SK-N-SH (cell line): ENCODE data around the gene TRIM44. TPM values are rescaled to one million over a fixed set of nuclear protein-coding genes. Genes with fewer than 3 reads are reported as not detected.
A peak's percentile ranks its signal among the peaks of the same experiment; 100 is the strongest.

Experiments used
- CTCF ChIA-PET: fragments of 300-600, 350-600 bp; formaldehyde crosslinking; extraction: SDS; loops from one replicate; lab custom pipeline; 2021; lab: Yijun Ruan, JAX
- POLR2A ChIA-PET: fragments of 350-600 bp; sonication (Branson Sonifier 250); formaldehyde crosslinking; extraction: SDS; loops from one replicate; lab custom pipeline; 2020; ENCODE audit warnings: antibody characterized with exemption, inconsistent platforms; lab: Yijun Ruan, JAX
- DNase-seq: peaks from one replicate; pipeline ENCODE4 v3.0.0; 2012
- H2AFZ ChIP-seq: fragments of 200-600 bp; sonication (generic); 2 replicates; pipeline ENCODE4 v1.8.1; 2016; ENCODE audit warnings: antibody characterized with exemption, mild to moderate bottlenecking, low read depth
- H3F3A ChIP-seq: fragments of 200-600 bp; sonication (generic); replicated peaks from 2 replicates; pipeline ENCODE3; 2016; ENCODE audit warnings: antibody characterized with exemption, mild to moderate bottlenecking; ENCODE audit not compliant: insufficient read depth
- H3K27ac ChIP-seq, 2 experiments: fragments of 200-500 bp in 1 of 2; fragments of 200-600 bp in 1 of 2; sonication (Bioruptor generic) in 1 of 2; sonication (generic), shearing (Covaris generic) in 1 of 2; 2 replicates each; pipeline versions ENCODE4 v1.5.1 to v1.6.1; 2014 to 2016; ENCODE audit warnings: low read depth in 2 of 2, inconsistent platforms in 1 of 2, low read length in 1 of 2, mild to moderate bottlenecking in 1 of 2, mixed read lengths in 1 of 2
- H3K27me3 ChIP-seq: fragments of 200-600 bp; sonication (generic), shearing (Covaris generic); 2 replicates; pipeline ENCODE4 v1.6.1; 2016; ENCODE audit warnings: mixed run types; ENCODE audit not compliant: insufficient read depth
- H3K36me3 ChIP-seq, 2 experiments: fragments of 200-500 bp in 1 of 2; fragments of 200-600 bp in 1 of 2; sonication (Bioruptor generic) in 1 of 2; sonication (generic) in 1 of 2; replicated peaks in 1 of 2; 2 replicates each; pipeline versions ENCODE3 to v1.5.1; 2014 to 2016; ENCODE audit warnings: low read length in 1 of 2, mild to moderate bottlenecking in 1 of 2; ENCODE audit not compliant: insufficient read depth in 2 of 2, control insufficient read depth in 1 of 2
- H3K4me1 ChIP-seq, 2 experiments: fragments of 200-500 bp in 1 of 2; fragments of 200-600 bp in 1 of 2; sonication (Bioruptor generic) in 1 of 2; sonication (generic), shearing (Covaris generic) in 1 of 2; 2 replicates each; pipeline versions ENCODE4 v1.5.1 to v1.6.1; 2014 to 2016; ENCODE audit warnings: low read depth in 1 of 2, low read length in 1 of 2, mixed run types in 1 of 2; ENCODE audit not compliant: insufficient read depth in 2 of 2, control insufficient read depth in 1 of 2
- H3K4me2 ChIP-seq: fragments of 200-600 bp; sonication (generic), shearing (Covaris generic); 2 replicates; pipeline ENCODE4 v1.6.1; 2017; ENCODE audit warnings: mixed run types
- H3K4me3 ChIP-seq, 2 experiments: fragments of 200-500 bp in 1 of 2; fragments of 200-600 bp in 1 of 2; sonication (Bioruptor generic) in 1 of 2; sonication (generic), shearing (Covaris generic) in 1 of 2; 2 replicates each; pipeline versions ENCODE4 v1.5.1 to v1.8.1; 2014 to 2016; ENCODE audit warnings: low read depth in 2 of 2, inconsistent platforms in 1 of 2, low read length in 1 of 2, mild to moderate bottlenecking in 1 of 2, mixed read lengths in 1 of 2, moderate library complexity in 1 of 2
- H3K79me2 ChIP-seq: fragments of 200-600 bp; sonication (generic); 2 replicates; pipeline ENCODE4 v1.8.1; 2017; ENCODE audit warnings: mild to moderate bottlenecking; ENCODE audit not compliant: insufficient read depth
- H3K9ac ChIP-seq: fragments of 200-600 bp; sonication (generic); 2 replicates; pipeline ENCODE4 v1.6.1; 2017; ENCODE audit warnings: mixed run types
- H3K9me2 ChIP-seq: fragments of 200-600 bp; sonication (generic); 2 replicates; pipeline ENCODE4 v1.6.1; 2017; ENCODE audit warnings: mixed run types
- H3K9me3 ChIP-seq: fragments of 200-600 bp; sonication (generic); 2 replicates; pipeline ENCODE4 v1.6.1; 2017; ENCODE audit warnings: mixed run types, mild to moderate bottlenecking, moderate library complexity
- H4K20me1 ChIP-seq: fragments of 200-600 bp; sonication (generic); 2 replicates; pipeline ENCODE4 v1.6.1; 2017; ENCODE audit warnings: mild to moderate bottlenecking, mixed run types; ENCODE audit not compliant: insufficient read depth
- EZH2phosphoT487 ChIP-seq: fragments of 200-600 bp; sonication (generic); IDR thresholded peaks from 2 replicates; pipeline ENCODE4 v1.6.1; 2017; ENCODE audit warnings: low read depth, mixed run types, mild to moderate bottlenecking, antibody characterized with exemption, moderate library complexity, borderline replicate concordance
- FOSL2 ChIP-seq: IDR thresholded peaks from 2 replicates; pipeline ENCODE4 v1.4.0; 2012; ENCODE audit warnings: low read depth, mild to moderate bottlenecking, moderate library complexity, borderline replicate concordance
- MEF2A ChIP-seq: IDR thresholded peaks from 2 replicates; pipeline ENCODE4 v1.4.0; 2012; ENCODE audit warnings: low read depth, borderline replicate concordance
- NFIC ChIP-seq: IDR thresholded peaks from 2 replicates; pipeline ENCODE4 v1.4.0; 2012; ENCODE audit warnings: borderline replicate concordance
- RAD21 ChIP-seq: IDR thresholded peaks from 2 replicates; pipeline ENCODE4 v1.6.1; 2012; ENCODE audit warnings: mild to moderate bottlenecking, low read length
- RFX5 ChIP-seq: IDR thresholded peaks from 2 replicates; pipeline ENCODE4 v1.6.1; 2012; ENCODE audit warnings: mild to moderate bottlenecking, improper control_type of control experiment, low read length
- RXRA ChIP-seq: IDR thresholded peaks from 2 replicates; pipeline ENCODE4 v1.4.0; 2012; ENCODE audit warnings: low read depth, mild to moderate bottlenecking, borderline replicate concordance
- SIN3A ChIP-seq: IDR thresholded peaks from 2 replicates; pipeline ENCODE4 v1.6.1; 2012; ENCODE audit warnings: low read depth, mild to moderate bottlenecking, low read length, moderate library complexity, borderline replicate concordance
- SMC3 ChIP-seq: IDR thresholded peaks from 2 replicates; pipeline ENCODE4 v1.6.1; 2012; ENCODE audit warnings: low read depth, low read length, improper control_type of control experiment
- TCF12 ChIP-seq: IDR thresholded peaks from 2 replicates; pipeline ENCODE4 v1.4.0; 2012
- TEAD4 ChIP-seq: IDR thresholded peaks from 2 replicates; pipeline ENCODE4 v1.4.0; 2012; ENCODE audit warnings: mild to moderate bottlenecking, borderline replicate concordance; ENCODE audit not compliant: insufficient read depth
- WGBS: methylation state at CpG from one replicate; pipeline ENCODE4 v1.1.6; 2017; ENCODE audit warnings: low lambda C conversion rate; 5-methylcytosine and 5-hydroxymethylcytosine counted together
- polyA plus RNA-seq, 3 experiments: library from polyadenylated mRNA; depleted of rRNA; stranded (reverse); fragments of >200 nt; gene quantifications; 2 replicates each; pipeline ENCODE4 v1.2.3, GENCODE V29; 2012
- TF ChIP-seq, protein P1 (sequence below): IDR thresholded peaks from 2 replicates; pipeline ENCODE4 v1.4.0; 2012; ENCODE audit warnings: low read depth, borderline replicate concordance
- TF ChIP-seq, protein P2 (sequence below): IDR thresholded peaks from 2 replicates; pipeline ENCODE4 v1.4.0; 2012; ENCODE audit warnings: low read depth, borderline replicate concordance
- TF ChIP-seq, protein P3 (sequence below): fragments of 150-350 bp; IDR thresholded peaks from 2 replicates; pipeline ENCODE4 v1.6.1; 2017; ENCODE audit warnings: antibody characterized with exemption, low read length, low read depth, borderline replicate concordance
- TF ChIP-seq, protein P4 (sequence below): fragments of 200-600 bp; sonication (generic); IDR thresholded peaks from 2 replicates; pipeline ENCODE4 v1.6.1; 2017; ENCODE audit warnings: antibody characterized with exemption, mild to moderate bottlenecking, moderate library complexity
- TF ChIP-seq, protein P5 (sequence below): IDR thresholded peaks from 2 replicates; pipeline ENCODE4 v1.4.0; 2012; ENCODE audit warnings: low read depth

TRIM44 gene
- polyA plus RNA-seq, 1 of the 3 experiments (the other 2 are of a cell fraction), result 34.1 TPM

DNA sequence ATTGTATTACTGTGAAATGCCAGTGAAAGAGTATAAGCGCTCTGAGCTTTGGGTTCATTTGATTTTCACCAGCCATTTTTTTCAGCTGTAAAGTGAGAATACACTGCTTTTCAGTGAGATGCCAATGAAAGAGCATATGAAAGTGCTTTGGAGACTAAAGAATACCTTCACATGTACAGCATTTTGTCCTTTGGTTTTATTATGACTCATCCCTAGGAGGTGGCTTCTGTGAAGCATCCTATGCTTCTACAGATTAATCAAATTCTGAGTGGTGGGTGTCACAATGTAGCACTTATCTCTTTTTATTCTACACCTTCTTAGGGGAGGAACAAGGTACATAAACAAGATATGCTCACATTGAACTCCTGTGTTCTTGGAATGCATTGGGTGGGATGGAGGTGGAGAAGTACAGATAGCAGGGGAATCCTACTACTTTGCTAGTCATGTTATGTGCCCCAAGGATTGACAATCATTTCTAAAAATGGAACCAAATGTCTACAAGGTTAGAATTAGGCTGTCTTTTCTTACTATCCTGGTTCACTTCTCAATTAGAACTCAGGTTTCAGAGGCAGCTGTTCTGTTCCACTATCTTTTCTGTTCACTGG lies 18.7 kb downstream of the TRIM44 start (continued):
- TF ChIP-seq SIN3A, result no peak
- no peak for TF ChIP-seq RXRA

DNA sequence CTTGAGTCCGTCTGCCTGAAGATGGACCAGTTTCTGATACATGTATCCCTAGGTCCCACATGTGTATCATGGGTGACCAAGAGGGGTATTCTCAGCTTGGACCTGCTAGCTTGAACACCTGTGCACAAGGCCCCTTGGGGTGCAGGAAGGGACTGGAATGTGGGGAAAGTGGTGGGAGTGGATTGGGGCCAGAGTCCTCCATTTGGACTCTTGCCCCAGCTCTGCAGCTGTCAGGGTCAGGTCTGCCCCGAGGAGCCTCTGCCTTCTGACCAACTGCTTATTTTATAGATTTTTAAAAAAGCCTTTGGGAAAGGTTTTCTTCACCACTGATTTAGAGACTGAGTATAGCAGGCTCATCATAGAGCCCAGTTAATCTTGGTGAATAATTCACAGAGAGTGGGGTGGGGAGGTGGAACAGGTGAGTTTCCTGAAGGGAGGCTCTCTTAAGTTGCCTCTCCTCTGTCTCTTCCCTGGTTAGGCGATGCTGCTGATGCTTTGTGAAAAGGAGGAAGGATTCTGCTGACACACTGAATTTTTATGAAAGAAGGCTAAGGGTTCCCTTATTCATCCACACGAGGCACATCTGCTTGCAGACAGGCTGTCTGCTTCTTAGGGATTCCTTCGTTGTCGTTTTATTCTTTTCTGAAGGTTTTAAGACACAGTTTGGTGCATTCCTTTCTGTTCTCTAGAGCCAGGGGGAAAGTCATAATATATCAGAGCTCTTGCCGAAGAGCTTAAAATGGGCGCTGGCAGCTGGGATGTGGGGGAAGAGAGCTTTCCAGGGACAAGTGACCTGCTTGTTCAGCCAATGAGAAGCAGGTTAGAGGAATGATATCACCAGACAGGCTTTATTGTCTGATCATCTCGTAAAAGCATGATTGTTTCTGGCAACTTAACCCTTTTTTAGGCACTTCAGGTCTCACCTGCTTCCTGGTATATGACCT lies 19.9 kb downstream of the TRIM44 start:
- H3F3A ChIP-seq, result no peaks in the 10 kb centered on the region
- CTCF ChIA-PET, result interaction anchor here (1.0 kb wide), 1 partner anchor 140 kb away, joined by 3 read pairs; no protein-coding TSS in a partner anchor
- no peak overlapping the region for H2AFZ ChIP-seq
- H3K9me2 ChIP-seq, result no peaks in the 10 kb centered on the region
- DNase-seq, result peak; percentile 49
- no peak overlapping the region; the same call in 1 of the 2 replicates for H3K4me2 ChIP-seq
- POLR2A ChIA-PET, result no interaction called here
- no peak overlapping the region for H3K9ac ChIP-seq
- H3K4me1 ChIP-seq, result peaks cover 12 to 21% of the 10 kb centered on the region in 2 experiments; a peak in 3 of 4 replicates
- WGBS, result 61% methylated on average over 9 of the region's 9 CpGs
- peaks cover 28% of the 10 kb centered on the region for H4K20me1 ChIP-seq
- no peaks in the 10 kb centered on the region for H3K27me3 ChIP-seq
- no peak overlapping the region for H3K4me3 ChIP-seq
- H3K27ac ChIP-seq, result peak overlapping the region in 1 of 2 experiments; percentile 75; a peak in 2 of 4 replicates
- H3K9me3 ChIP-seq, result no peaks in the 10 kb centered on the region
- peaks cover 79% of the 10 kb centered on the region for H3K79me2 ChIP-seq
- peaks cover 10 to 21% of the 10 kb centered on the region in 2 experiments for H3K36me3 ChIP-seq
- TF ChIP-seq RFX5, result peak; percentile 53; the same call in 1 of the 2 replicates
- no peak for TF ChIP-seq TCF12

DNA sequence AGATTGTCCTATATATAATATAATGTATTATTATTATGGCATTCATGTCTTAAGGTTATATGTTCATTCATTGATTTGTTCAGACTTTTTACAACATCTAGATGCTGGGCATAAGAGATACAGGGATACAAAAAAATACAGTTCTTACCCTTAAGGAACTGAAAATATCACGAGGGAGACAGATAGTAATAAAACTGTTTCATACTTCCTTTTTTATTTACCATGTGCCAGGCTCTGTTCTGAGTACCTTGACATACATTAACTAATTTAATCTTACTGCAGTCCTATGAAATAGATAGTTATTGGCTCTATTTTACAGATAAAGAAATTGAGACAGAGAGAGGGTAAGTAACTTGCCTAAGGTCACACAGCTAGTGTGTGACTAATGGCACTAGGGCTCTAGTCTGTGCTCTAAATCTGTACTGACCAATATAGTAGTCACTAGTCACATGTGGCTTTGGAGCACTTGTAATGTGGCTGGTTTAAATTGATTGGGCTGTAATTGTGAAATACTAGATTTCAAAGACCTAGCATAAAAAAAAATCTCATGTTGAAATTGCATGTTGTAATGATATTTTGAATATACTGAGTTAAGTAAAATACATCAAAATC lies 21.3 kb downstream of the TRIM44 start:
- H2AFZ ChIP-seq, result no peak overlapping the region
- H3K4me2 ChIP-seq, result no peak overlapping the region
- H4K20me1 ChIP-seq, result peaks cover 24% of the 10 kb centered on the region
- no peaks in the 10 kb centered on the region for H3K9me2 ChIP-seq
- no peak overlapping the region for H3K9ac ChIP-seq
- no peaks in the 10 kb centered on the region for H3K9me3 ChIP-seq
- H3F3A ChIP-seq, result no peaks in the 10 kb centered on the region
- H3K27me3 ChIP-seq, result no peaks in the 10 kb centered on the region
- CTCF ChIA-PET, result interaction anchor here (1.0 to 1.6 kb wide), 2 partner anchors 138 kb away, joined by 3 to 5 read pairs; no protein-coding TSS in a partner anchor
- peaks cover 74% of the 10 kb centered on the region for H3K79me2 ChIP-seq
- peaks cover 18 to 25% of the 10 kb centered on the region in 2 experiments for H3K36me3 ChIP-seq
- DNase-seq, result no peak
- H3K27ac ChIP-seq, result no peak overlapping the region
- POLR2A ChIA-PET, result no interaction called here
- no peak overlapping the region for H3K4me3 ChIP-seq
- whole genome bisulfite sequencing, result 93% methylated on average over 1 of the region's 1 CpG
- peaks cover 12 to 25% of the 10 kb centered on the region in 2 experiments; a peak in 3 of 4 replicates for H3K4me1 ChIP-seq
- TF ChIP-seq RAD21, result no peak
- no peak for TF ChIP-seq SMC3
- TF ChIP-seq, protein P1, sequence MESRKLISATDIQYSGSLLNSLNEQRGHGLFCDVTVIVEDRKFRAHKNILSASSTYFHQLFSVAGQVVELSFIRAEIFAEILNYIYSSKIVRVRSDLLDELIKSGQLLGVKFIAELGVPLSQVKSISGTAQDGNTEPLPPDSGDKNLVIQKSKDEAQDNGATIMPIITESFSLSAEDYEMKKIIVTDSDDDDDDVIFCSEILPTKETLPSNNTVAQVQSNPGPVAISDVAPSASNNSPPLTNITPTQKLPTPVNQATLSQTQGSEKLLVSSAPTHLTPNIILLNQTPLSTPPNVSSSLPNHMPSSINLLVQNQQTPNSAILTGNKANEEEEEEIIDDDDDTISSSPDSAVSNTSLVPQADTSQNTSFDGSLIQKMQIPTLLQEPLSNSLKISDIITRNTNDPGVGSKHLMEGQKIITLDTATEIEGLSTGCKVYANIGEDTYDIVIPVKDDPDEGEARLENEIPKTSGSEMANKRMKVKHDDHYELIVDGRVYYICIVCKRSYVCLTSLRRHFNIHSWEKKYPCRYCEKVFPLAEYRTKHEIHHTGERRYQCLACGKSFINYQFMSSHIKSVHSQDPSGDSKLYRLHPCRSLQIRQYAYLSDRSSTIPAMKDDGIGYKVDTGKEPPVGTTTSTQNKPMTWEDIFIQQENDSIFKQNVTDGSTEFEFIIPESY, result no peak
- no peak for TF ChIP-seq NFIC
- no peak for TF ChIP-seq FOSL2
- TF ChIP-seq, protein P2, sequence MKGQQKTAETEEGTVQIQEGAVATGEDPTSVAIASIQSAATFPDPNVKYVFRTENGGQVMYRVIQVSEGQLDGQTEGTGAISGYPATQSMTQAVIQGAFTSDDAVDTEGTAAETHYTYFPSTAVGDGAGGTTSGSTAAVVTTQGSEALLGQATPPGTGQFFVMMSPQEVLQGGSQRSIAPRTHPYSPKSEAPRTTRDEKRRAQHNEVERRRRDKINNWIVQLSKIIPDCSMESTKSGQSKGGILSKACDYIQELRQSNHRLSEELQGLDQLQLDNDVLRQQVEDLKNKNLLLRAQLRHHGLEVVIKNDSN, result no peak
- TF ChIP-seq, protein P3, sequence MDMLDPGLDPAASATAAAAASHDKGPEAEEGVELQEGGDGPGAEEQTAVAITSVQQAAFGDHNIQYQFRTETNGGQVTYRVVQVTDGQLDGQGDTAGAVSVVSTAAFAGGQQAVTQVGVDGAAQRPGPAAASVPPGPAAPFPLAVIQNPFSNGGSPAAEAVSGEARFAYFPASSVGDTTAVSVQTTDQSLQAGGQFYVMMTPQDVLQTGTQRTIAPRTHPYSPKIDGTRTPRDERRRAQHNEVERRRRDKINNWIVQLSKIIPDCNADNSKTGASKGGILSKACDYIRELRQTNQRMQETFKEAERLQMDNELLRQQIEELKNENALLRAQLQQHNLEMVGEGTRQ, result no peak
- TF ChIP-seq, protein P4, sequence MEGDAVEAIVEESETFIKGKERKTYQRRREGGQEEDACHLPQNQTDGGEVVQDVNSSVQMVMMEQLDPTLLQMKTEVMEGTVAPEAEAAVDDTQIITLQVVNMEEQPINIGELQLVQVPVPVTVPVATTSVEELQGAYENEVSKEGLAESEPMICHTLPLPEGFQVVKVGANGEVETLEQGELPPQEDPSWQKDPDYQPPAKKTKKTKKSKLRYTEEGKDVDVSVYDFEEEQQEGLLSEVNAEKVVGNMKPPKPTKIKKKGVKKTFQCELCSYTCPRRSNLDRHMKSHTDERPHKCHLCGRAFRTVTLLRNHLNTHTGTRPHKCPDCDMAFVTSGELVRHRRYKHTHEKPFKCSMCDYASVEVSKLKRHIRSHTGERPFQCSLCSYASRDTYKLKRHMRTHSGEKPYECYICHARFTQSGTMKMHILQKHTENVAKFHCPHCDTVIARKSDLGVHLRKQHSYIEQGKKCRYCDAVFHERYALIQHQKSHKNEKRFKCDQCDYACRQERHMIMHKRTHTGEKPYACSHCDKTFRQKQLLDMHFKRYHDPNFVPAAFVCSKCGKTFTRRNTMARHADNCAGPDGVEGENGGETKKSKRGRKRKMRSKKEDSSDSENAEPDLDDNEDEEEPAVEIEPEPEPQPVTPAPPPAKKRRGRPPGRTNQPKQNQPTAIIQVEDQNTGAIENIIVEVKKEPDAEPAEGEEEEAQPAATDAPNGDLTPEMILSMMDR, result no peak
- TF ChIP-seq RFX5, result no peak
- no peak for TF ChIP-seq TEAD4
- TF ChIP-seq MEF2A, result no peak
- TF ChIP-seq, protein P5, sequence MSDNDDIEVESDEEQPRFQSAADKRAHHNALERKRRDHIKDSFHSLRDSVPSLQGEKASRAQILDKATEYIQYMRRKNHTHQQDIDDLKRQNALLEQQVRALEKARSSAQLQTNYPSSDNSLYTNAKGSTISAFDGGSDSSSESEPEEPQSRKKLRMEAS, result no peak
- TF ChIP-seq EZH2phosphoT487, result no peak
